Natural killer cell (primary cell): ENCODE results near the gene KSR1. TPM values are rescaled to one million over a fixed set of nuclear protein-coding genes. Genes with fewer than 3 reads are reported as not detected.

Experiments used
- ATAC-seq, 3 donors: fragments of 150-1000 bp in 2 of 3; fragments of 200-7000 bp in 1 of 3; cut with Tn5 transposase; 1 replicate in 1 of 3; 2 replicates in 2 of 3; pipeline ENCODE4 v1.10.0; 2021; ENCODE audit warnings: mild to moderate bottlenecking in 2 of 3, moderate library complexity in 2 of 3
- DNase-seq, 2 donors: peaks; one replicate each; pipeline versions ENCODE4 v3.0.0 to v3.0.0-alpha.2; 2013 to 2021; ENCODE audit warnings: mixed read lengths in 1 of 2
- H3K27ac ChIP-seq: one replicate; pipeline ENCODE4 v1.5.1; 2013; ENCODE audit warnings: mild to moderate bottlenecking, low read length
- H3K27me3 ChIP-seq: one replicate; pipeline ENCODE4 v1.6.1; 2013; ENCODE audit warnings: low read length; ENCODE audit not compliant: control insufficient read depth, insufficient read depth
- H3K36me3 ChIP-seq: one replicate; pipeline ENCODE4 v1.6.1; 2013; ENCODE audit warnings: low read length; ENCODE audit not compliant: control insufficient read depth, insufficient read depth
- H3K4me1 ChIP-seq: one replicate; pipeline ENCODE4 v1.6.1; 2013; ENCODE audit warnings: low read length; ENCODE audit not compliant: control insufficient read depth, insufficient read depth
- H3K4me3 ChIP-seq: one replicate; pipeline ENCODE4 v1.5.1; 2013; ENCODE audit warnings: low read length
- H3K9me3 ChIP-seq: one replicate; pipeline ENCODE4 v1.6.1; 2013; ENCODE audit warnings: low read length; ENCODE audit not compliant: control insufficient read depth, insufficient read depth
- H3K27ac Mint-ChIP-seq, 2 donors: one replicate each; pipeline ENCODE4 v1.8.0; 2022; ENCODE audit warnings: mild to moderate bottlenecking in 2 of 2, mixed read lengths in 2 of 2, moderate library complexity in 1 of 2
- H3K27me3 Mint-ChIP-seq, 2 donors: one replicate each; pipeline ENCODE4 v1.8.0; 2022; ENCODE audit warnings: low read depth in 2 of 2, mixed read lengths in 2 of 2
- H3K36me3 Mint-ChIP-seq: one replicate; pipeline ENCODE4 v1.8.0; 2022; ENCODE audit warnings: mixed read lengths
- H3K4me1 Mint-ChIP-seq, 2 donors: one replicate each; pipeline ENCODE4 v1.8.0; 2022; ENCODE audit warnings: mixed read lengths in 2 of 2
- H3K4me3 Mint-ChIP-seq: one replicate; pipeline ENCODE4 v1.8.0; 2022; ENCODE audit warnings: mild to moderate bottlenecking, moderate library complexity, mixed read lengths
- H3K9me3 Mint-ChIP-seq, 2 donors: one replicate each; pipeline ENCODE4 v1.8.0; 2022; ENCODE audit warnings: mixed read lengths in 2 of 2
- WGBS: methylation state at CpG from one replicate; pipeline ENCODE4 v1.1.7; 2013; ENCODE audit warnings: missing lambda C conversion rate; ENCODE audit not compliant: insufficient coverage; 5-methylcytosine and 5-hydroxymethylcytosine counted together
- intact Hi-C: fragments of 100-400 bp; cut with micrococcal nuclease; formaldehyde crosslinking; loops from one replicate; pipeline ENCODE4 v1.14.2; 2022
- total RNA-seq, 4 donors: library from RNA; stranded (reverse); fragments of 120-200 nt in 1 of 4; gene quantifications; one replicate each; pipeline versions ENCODE4 v1.2.3 to v1.2.4, GENCODE V29; 2013 to 2022
- TF ChIP-seq, protein P1 (sequence below): fragments of 200-600 bp; IDR thresholded peaks from one replicate; pipeline ENCODE4 v1.8.0; 2022; ENCODE audit warnings: antibody characterized with exemption

The KSR1 gene
- total RNA-seq, 3 donors from 2014 or later (not counting 1 experiment from before 2014, with no cell fraction given) = 46.4 to 63.1 (median 59.2) TPM

DNA sequence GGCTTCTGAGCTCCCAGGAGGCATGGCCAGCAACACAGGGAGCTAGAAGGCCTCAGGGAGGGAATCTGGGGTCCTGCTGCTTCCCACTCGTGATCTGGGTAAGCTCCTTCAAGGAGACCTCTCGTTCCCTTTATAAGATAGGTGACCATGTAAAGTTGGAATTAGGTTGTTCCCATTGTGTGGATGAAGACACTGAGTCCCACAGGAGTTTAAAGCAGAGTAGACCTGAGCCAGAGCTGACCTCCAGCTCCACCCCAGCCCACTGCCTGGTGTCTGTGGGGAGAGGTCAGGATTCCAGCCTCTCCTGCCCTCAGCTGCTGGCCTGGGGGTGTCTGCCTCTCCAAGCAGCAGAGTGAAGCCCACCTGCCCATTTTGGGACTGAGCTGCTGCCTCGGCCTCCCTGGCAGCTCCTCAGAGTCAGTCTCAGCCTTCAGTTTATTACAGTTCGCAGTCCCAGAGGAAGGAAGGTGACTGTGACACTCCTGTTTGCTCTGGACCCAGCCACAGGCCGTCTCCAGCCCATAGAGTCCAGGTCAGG, 141.6 kb downstream of the KSR1 start:
- WGBS = 95% methylated on average over 5 of the region's 5 CpGs
- peaks cover 12% of the 10 kb centered on the region for H3K36me3 ChIP-seq
- H3K9me3 ChIP-seq = no peaks in the 10 kb centered on the region
- Mint-ChIP-seq H3K9me3 (no peaks in the 10 kb centered on the region), H3K36me3 (no peaks in the 10 kb centered on the region), H3K27ac (no peak overlapping the region), H3K4me1 (peaks cover 0 to 9% of the 10 kb centered on the region in 2 donors), H3K4me3 (no peak overlapping the region), H3K27me3 (no peaks in the 10 kb centered on the region)
- DNase-seq = no peak
- no peak overlapping the region for H3K27ac ChIP-seq
- H3K4me1 ChIP-seq = peaks cover 4% of the 10 kb centered on the region
- TF ChIP-seq, protein P1, sequence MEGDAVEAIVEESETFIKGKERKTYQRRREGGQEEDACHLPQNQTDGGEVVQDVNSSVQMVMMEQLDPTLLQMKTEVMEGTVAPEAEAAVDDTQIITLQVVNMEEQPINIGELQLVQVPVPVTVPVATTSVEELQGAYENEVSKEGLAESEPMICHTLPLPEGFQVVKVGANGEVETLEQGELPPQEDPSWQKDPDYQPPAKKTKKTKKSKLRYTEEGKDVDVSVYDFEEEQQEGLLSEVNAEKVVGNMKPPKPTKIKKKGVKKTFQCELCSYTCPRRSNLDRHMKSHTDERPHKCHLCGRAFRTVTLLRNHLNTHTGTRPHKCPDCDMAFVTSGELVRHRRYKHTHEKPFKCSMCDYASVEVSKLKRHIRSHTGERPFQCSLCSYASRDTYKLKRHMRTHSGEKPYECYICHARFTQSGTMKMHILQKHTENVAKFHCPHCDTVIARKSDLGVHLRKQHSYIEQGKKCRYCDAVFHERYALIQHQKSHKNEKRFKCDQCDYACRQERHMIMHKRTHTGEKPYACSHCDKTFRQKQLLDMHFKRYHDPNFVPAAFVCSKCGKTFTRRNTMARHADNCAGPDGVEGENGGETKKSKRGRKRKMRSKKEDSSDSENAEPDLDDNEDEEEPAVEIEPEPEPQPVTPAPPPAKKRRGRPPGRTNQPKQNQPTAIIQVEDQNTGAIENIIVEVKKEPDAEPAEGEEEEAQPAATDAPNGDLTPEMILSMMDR = no peak
- H3K4me3 ChIP-seq = no peak overlapping the region
- no peaks in the 10 kb centered on the region for H3K27me3 ChIP-seq
- intact Hi-C loops = no loop called here
- no peak for ATAC-seq

DNA sequence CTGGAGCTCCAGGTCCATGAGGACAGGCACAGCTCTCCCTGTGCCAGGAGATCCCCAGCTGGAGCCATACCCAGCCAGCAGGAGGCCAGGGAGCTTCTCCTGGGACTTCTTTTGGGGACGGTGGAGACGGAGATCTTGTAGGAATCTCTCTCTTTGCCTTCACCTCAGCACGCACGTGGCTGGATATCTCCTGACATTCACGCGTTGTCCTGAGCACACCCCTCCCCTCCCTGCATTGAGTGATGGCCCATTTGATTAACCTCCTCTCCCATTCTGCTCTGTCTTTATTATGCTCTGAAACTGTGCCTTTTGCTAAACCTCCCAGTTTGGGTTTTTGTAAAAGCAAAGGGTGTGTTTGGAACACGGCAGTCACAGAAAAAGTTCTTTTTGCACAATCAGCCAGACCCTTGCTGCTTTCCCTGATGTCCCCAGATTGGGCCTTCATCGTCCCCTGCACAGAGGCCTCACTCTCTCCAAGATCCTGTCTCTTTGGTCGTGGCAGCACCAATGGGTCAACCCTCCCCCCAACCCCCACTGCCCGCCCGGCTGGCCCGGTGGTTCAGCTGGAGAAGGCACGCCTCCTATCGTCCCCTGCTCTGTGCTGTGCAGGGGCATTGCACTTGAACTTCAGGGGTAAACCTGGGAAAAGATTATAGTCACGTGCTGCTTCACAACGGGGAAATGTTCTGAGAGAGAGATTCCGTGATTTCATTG, 142.2 kb downstream of the KSR1 start:
- H3K27me3 ChIP-seq = no peaks in the 10 kb centered on the region

DNA sequence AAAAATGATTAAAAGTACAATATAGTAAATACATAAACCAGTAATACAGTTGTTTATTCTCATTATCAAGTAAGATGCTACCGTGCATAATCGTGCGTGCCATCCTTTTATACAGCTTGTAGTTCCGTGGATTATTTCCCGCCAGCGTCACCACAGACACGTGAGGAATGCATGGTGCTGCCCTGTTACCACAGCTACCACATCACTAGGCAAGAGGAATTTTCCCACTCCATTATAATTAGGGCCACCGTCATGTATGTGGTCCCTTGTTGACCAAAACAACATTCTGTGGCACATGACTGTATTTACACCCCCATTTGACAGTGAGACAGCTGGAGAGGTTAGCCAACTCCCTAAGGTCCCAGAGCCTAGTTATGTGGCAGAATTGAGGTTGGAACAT, 144.2 kb downstream of the KSR1 start:
- no peak overlapping the region for H3K4me3 ChIP-seq
- peaks cover 0 to 14% of the 10 kb centered on the region in 2 donors for H3K4me1 Mint-ChIP-seq
- peaks cover 21% of the 10 kb centered on the region for H3K36me3 ChIP-seq
- H3K9me3 ChIP-seq = no peaks in the 10 kb centered on the region
- DNase-seq = no peak
- TF ChIP-seq, protein P1 = no peak
- H3K4me3 Mint-ChIP-seq = no peak overlapping the region
- H3K27ac Mint-ChIP-seq = no peak overlapping the region
- no peaks in the 10 kb centered on the region for H3K36me3 Mint-ChIP-seq
- H3K27me3 Mint-ChIP-seq = no peaks in the 10 kb centered on the region
- H3K4me1 ChIP-seq = peaks cover 11% of the 10 kb centered on the region
- ATAC-seq = no peak
- H3K9me3 Mint-ChIP-seq = no peaks in the 10 kb centered on the region
- WGBS = 97% methylated on average over 8 of the region's 8 CpGs
- H3K27ac ChIP-seq = no peak overlapping the region
- intact Hi-C loops = loop anchor here (2.0 to 10.0 kb wide), 3 partner anchors 116 to 356 kb away; partner anchors contain the start of gene KSR1
- no peaks in the 10 kb centered on the region for H3K27me3 ChIP-seq

More for the DNA sequence above, 142.2 kb downstream of the KSR1 start:
- H3K36me3 Mint-ChIP-seq = no peaks in the 10 kb centered on the region
- H3K36me3 ChIP-seq = peaks cover 12% of the 10 kb centered on the region
- WGBS = 95% methylated on average over 17 of the region's 17 CpGs
- ATAC-seq (no peak), DNase-seq (no peak)
- no peak overlapping the region for H3K27ac Mint-ChIP-seq
- peaks cover 10% of the 10 kb centered on the region for H3K4me1 ChIP-seq
- peaks cover 0 to 14% of the 10 kb centered on the region in 2 donors for H3K4me1 Mint-ChIP-seq
- H3K27me3 Mint-ChIP-seq = no peaks in the 10 kb centered on the region
- TF ChIP-seq, protein P1 = no peak
- intact Hi-C loops = no loop called here
- H3K9me3 Mint-ChIP-seq = no peaks in the 10 kb centered on the region
- H3K9me3 ChIP-seq = no peaks in the 10 kb centered on the region
- H3K4me3 ChIP-seq = no peak overlapping the region
- no peak overlapping the region for H3K27ac ChIP-seq
- H3K4me3 Mint-ChIP-seq = no peak overlapping the region
